RWPE2 (cell line): ENCODE results near the gene HNRNPH1.
A peak's percentile ranks its signal among the peaks of the same experiment; 100 is the strongest.

Experiments
- ATAC-seq: fragments of 200-7000 bp; cut with Tn5 transposase; 3 replicates; pipeline ENCODE4 v1.9.1; 2021; ENCODE audit warnings: low read depth
- DNase-seq: peaks from one replicate; pipeline ENCODE4 v3.0.0-alpha.2; 2020; ENCODE audit warnings: low spot score
- H3K27ac ChIP-seq: fragments of 450-650 bp; 2 replicates; pipeline ENCODE4 v1.5.1; 2017; ENCODE audit warnings: mild to moderate bottlenecking; ENCODE audit not compliant: poor library complexity, severe bottlenecking
- H3K27me3 ChIP-seq: fragments of 250-450 bp; sonication (Bioruptor Pico); 2 replicates; pipeline ENCODE4 v1.5.1; 2021; ENCODE audit warnings: mild to moderate bottlenecking, moderate library complexity; ENCODE audit not compliant: insufficient read depth, poor library complexity, severe bottlenecking
- H3K36me3 ChIP-seq: fragments of 250-450 bp; sonication (Bioruptor Pico); 2 replicates; pipeline ENCODE4 v1.5.1; 2020; ENCODE audit warnings: low read depth, mild to moderate bottlenecking, moderate library complexity
- H3K4me1 ChIP-seq: fragments of 250-450 bp; sonication (Bioruptor Pico); 2 replicates; pipeline ENCODE4 v1.5.1; 2021; ENCODE audit warnings: mild to moderate bottlenecking, moderate library complexity; ENCODE audit not compliant: insufficient read depth, poor library complexity, severe bottlenecking
- H3K4me3 ChIP-seq: fragments of 250-450 bp; sonication (Bioruptor Pico); 2 replicates; pipeline ENCODE4 v1.5.1; 2021; ENCODE audit warnings: mild to moderate bottlenecking, moderate library complexity; ENCODE audit not compliant: severe bottlenecking
- H3K9me3 ChIP-seq: fragments of 250-450 bp; sonication (Bioruptor Pico); 2 replicates; pipeline ENCODE4 v1.5.1; 2021; ENCODE audit warnings: mild to moderate bottlenecking, moderate library complexity; ENCODE audit not compliant: severe bottlenecking
- CTCF ChIP-seq: fragments of 450-650 bp; IDR thresholded peaks from one replicate; pipeline ENCODE4 v1.5.1; 2017; ENCODE audit warnings: mild to moderate bottlenecking, moderate library complexity; ENCODE audit not compliant: poor library complexity, severe bottlenecking

HNRNPH1 gene

GRCh38 chr5:179621551-179622214 is 1.8 kb downstream of the HNRNPH1 start:
- peaks cover 64% of the 10 kb centered on the region for H3K36me3 ChIP-seq
- TF ChIP-seq CTCF: no peak
- H3K27me3 ChIP-seq: no peaks in the 10 kb centered on the region
- no peaks in the 10 kb centered on the region for H3K9me3 ChIP-seq
- peak overlapping the region; percentile 87 for H3K27ac ChIP-seq
- H3K4me3 ChIP-seq: peak overlapping the region; percentile 76
- DNase-seq (no peak), ATAC-seq (no peak)
- peaks cover 28% of the 10 kb centered on the region for H3K4me1 ChIP-seq

DNA sequence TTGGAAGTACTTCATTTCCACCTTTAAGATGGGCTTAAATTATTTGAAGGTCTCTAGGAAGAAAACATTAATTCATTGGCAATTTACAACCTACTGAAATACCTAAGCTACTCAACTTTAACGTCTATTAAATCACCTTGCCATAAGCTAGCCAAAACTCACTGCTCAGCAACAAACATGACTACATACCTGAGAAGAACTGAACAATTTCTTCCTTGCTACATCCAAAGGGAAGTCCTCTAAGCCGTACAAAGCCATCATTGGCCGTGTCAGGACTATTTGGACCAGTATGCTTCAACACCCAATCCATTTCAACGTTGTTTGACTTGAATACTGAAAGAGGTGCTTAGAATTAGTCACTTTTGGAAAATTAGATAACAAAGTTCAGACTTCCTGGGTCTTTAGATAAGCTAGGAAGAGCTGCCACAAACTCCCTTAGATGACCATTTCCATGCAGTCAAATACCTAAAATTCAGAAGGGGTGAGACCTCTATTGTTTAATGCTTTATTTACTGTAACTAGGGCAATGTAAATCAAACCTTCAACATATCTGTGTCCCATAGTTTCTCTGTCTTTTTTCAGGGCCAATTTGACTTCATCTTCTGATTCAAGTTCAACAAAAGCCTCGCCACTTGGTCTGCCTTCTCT is 2.6 kb downstream of the HNRNPH1 start:
- no peak overlapping the region for H3K27ac ChIP-seq
- H3K27me3 ChIP-seq: no peaks in the 10 kb centered on the region
- peak overlapping the region; percentile 76 for H3K4me3 ChIP-seq
- H3K4me1 ChIP-seq: peaks cover 28% of the 10 kb centered on the region
- no peaks in the 10 kb centered on the region for H3K9me3 ChIP-seq
- peaks cover 72% of the 10 kb centered on the region for H3K36me3 ChIP-seq
- no peak for TF ChIP-seq CTCF
- ATAC-seq (no peak), DNase-seq (no peak)

- ATAC-seq (no peak), DNase-seq (no peak)
- no peaks in the 10 kb centered on the region for H3K9me3 ChIP-seq
- no peak overlapping the region for H3K27ac ChIP-seq
- H3K4me1 ChIP-seq: peaks cover 28% of the 10 kb centered on the region
- H3K4me3 ChIP-seq: peak overlapping the region; percentile 76
- TF ChIP-seq CTCF: no peak
- no peaks in the 10 kb centered on the region for H3K27me3 ChIP-seq
- peaks cover 78% of the 10 kb centered on the region for H3K36me3 ChIP-seq
Observed at GRCh38 chr5:179620293-179620692, 3.2 kb downstream of the HNRNPH1 start.

DNA sequence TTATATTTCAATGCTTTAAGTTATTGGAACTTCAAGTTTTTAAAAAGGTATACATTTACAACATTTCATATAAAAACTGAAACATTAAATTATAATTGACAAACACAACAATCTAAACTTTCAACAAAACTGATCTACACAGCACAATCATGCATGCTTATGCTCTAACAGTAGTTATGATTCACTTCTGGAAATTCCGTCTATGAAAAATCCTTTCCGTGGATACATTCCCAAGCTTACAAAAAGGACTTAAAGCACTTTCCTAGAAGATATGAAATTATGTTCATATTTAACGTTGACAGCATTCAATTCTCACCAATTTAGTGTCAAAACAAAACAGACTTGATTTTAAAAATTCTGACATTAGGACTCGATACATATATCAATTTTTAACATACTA is 3.7 kb downstream of the HNRNPH1 start:
- TF ChIP-seq CTCF: no peak
- Histone ChIP-seq H3K9me3 (no peaks in the 10 kb centered on the region), H3K36me3 (peaks cover 83% of the 10 kb centered on the region), H3K4me3 (peak overlapping the region; percentile 76), H3K4me1 (peaks cover 26% of the 10 kb centered on the region), H3K27me3 (no peaks in the 10 kb centered on the region), H3K27ac (no peak overlapping the region)
- DNase-seq (no peak), ATAC-seq (no peak)

DNA sequence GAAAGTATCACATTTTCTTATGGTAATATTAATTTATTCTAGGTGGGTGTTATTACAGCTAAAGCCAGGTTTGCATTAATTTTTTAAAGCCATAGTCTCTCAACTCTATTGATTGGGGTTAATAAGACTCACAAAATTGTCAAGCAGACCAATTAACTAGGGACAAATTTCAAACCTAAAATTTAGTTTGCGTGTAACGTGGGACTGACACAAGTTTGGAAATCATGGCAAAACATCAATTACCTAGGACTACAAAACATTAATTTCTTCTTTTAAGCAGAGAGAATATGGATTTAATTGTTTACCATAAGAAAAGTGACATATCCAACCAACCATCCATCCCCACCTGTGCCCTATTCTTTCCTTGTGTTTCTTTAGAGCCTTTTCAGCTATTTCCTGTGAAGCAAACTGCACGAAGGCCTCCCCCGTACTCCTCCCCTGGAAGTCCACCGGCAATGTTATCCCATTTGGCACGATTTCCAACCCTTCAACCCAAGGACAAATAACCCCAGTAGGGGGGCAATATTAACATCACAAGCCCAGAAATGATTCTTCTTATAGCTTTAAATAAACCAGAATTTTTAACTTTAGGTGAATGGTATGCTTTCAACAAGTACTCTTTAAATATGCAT is 4.4 kb downstream of the HNRNPH1 start:
- DNase-seq: no peak
- TF ChIP-seq CTCF: no peak
- H3K4me3 ChIP-seq: no peak overlapping the region
- H3K36me3 ChIP-seq: peaks cover 90% of the 10 kb centered on the region
- no peak for ATAC-seq
- no peak overlapping the region for H3K27ac ChIP-seq
- peaks cover 22% of the 10 kb centered on the region for H3K4me1 ChIP-seq
- no peaks in the 10 kb centered on the region for H3K9me3 ChIP-seq
- H3K27me3 ChIP-seq: no peaks in the 10 kb centered on the region
